ENCODE data around the gene ROR1.

Gene ROR1

DNA sequence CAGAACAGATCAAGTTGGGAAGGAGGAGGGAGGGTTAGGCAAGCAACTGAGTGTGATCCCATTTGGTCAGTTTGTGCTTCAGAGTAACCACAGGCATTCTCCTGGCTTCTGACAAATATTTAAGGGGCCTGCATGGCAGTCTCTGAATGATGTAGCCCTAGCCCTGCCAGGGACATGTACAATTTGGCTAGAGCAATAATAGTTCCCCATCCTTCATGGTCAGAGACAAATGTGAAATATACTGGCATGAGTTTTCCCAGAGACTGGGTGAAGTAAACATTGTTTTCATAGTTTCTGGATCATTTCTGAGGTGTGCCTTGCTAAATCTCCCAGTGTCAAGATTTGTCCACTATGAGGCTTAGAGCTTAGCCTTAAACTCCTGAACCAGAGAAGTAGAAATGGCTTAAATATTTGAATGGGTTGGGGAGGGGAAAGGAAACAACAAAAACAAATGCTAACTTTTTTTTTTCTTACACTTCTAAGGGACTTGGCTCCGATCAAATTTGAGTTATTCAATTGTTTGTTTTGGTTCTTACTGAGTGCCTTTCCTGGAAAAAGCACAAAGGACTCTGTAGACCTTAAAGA lies 387.6 kb downstream of the ROR1 start:
- no peak for DNase-seq

DNA sequence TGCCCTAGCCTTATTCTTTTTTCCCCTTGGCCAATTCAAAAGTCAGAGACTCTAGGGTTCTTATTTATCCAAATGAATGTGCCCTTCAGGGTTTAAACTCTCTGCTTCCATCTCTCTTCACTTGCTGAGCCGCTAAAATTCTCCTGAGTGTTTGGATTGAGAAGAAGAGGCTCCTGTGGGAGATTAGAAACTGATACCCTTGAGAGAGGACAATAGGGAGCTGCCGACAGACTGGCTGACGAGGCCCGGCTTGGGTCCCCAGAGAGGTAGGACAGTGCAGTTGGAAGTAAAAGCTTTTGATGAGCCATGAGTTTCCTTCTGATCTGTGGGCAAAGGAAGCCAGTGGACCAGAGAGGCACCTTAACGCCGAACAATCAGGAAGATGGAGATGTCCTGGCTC lies 388.3 kb downstream of the ROR1 start:
- DNase-seq, result no peak

DNA sequence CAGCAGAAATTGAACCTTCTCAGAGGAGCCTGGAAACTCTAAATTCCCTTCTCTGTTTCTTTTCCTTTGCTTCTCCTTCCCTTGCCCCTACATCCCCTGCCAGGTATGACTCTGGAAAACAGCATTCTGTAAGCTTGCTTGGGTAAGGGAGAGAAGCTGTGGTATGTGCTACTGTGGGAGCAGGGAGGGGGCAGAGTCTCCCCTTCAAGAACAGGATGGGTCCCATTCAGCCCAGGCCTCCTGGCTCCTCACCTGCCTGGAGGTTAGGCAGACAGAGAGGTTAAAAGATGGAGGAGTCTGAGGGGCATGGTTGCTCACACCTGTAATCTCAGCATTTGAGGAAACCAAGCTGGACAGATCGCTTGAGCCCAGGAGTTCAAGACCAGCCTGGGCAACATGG lies 389.0 kb downstream of the ROR1 start:
- DNase-seq, result no peak

DNA sequence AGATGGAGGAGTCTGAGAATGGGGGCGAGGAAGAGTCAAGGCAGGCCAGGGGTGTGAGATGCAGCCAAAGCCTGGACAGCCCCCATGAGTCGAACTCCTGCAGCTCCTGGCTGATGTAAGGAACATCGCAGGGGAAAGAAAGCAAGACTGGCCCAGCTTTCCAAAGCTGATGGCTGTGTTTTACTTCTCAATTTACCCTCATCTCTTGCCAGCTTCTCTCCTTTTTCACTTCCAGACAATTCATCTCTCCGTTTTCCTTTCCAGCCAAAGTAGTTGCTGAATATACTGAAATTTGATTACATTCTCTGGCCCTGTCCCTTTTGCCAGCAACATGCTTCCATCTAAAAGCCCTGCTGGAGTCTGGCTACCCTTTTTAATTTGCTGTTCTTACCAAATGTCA lies 389.6 kb downstream of the ROR1 start:
- no peak for DNase-seq

DNA sequence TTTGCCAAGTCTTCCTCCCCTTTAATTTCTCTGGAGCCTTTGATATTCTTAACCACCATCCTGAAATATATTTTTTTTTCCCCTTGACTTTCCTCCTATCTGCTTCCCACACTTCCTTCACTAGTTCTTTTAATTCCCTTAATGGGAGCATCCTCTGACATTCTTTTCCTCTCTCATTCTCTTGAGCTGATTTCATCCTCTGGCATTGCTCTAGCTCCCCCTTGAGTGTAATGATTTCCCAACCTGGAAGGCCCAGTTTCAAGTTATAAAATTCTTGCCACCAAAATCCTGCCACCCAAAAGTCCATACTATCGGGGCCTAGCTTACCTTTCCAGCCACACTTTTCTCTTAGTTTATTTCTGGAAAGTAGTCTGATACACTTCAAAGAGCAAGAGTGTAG lies 390.2 kb downstream of the ROR1 start:
- DNase-seq, result no peak

DNA sequence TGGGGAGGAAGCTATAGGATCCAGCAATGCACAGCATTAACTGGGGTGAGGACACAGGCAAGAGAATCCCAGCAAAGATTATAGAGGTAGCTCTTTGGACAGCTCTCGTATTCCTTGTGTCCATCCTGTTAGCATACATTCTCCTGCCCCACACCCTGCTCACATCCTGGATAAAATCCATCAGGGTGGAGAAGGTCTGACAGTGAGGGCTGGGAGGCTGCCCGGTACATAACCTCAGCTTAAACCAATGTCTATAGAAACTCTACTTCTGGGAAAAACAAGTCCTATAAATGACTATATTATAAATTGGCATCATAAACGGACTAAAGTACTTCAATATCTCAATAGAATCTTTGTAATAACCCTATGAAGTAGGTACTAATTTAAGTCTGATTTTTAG lies 392.8 kb downstream of the ROR1 start:
- no peak for DNase-seq

DNA sequence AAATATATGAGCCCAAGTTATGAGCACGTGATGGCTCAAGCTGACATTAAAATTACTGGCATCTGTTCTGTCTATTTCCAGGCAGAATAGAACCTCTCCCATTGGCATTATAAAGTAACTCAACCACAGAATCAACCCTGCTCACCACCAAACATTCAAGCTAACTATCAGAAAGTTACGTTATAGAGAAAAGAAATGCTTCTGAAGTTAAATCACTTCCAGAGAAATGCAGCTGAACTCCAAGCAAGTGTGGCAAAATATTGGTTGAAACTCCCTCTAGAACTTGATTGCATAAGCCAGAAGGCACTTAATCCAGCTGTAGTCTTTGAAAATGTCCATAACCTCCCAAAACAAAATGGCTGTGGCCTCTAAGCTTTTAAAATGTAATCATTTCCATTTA lies 393.4 kb downstream of the ROR1 start:
- DNase-seq, result no peak

DNA sequence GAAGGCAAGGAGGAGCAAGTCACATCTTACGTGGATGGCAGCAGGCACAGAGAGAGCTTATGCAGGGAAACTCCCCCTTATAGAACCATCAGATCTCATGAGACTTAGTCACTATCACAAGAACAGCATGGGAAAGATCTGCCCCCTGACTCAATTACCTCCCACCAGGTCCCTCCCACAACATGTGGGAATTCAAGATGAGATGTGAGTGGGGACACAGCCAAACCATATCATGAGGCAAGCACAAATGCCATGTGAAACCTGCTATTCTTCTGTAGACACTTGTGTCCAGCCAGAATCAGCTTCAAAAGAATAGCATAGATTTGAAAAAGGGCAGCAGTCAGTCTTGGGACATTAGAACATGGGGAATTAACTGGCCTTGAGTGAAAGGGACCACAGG lies 397.4 kb downstream of the ROR1 start:
- no peak for DNase-seq

DNA sequence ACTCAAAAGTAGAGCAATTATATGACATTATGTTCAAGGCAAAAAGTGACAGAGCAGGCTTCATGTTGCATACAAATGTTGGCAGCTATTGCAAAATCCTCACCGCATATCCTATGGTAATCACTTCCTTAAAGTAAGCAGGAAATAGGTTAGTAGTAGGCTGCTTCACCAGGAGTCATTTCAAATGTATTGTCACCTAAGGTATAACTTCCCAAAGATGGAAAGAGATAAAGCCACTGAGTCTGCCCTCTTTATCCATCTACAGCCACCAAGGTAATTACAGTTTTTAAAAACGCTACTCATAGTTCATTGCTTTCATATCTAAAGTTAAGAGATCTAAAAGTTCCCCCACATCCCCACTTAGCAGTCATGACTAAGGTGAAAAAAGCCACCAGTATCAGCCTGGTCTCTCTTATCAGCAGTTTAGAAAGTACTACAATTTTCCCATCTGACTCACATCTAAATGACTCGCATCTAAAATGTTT lies 398.0 kb downstream of the ROR1 start:
- no peak for DNase-seq

DNA sequence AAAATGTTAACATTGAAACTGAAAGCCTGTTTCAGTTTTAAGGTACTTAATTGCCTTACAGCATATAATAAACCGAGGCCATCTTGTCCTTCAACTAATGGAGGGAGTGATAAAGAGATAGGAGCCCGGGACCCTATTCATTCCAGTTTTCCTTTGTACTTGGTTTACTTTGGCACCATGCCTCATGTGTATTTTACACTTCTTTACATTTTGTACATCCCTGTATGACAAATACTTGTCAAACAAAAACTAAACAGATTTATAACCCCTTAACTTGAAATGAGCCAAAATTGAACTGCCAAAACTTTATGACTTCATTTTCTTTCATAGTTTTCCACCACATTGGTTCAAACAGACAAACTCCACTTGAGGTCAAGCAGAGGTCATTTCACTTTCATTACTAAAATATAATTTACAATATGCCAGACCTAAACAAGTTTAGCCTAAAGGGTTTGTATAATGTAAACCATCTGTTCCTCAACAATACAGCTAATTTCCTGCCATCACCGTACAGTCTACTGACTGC lies 398.7 kb downstream of the ROR1 start:
- peak; percentile 68 to 74 for DNase-seq

DNA sequence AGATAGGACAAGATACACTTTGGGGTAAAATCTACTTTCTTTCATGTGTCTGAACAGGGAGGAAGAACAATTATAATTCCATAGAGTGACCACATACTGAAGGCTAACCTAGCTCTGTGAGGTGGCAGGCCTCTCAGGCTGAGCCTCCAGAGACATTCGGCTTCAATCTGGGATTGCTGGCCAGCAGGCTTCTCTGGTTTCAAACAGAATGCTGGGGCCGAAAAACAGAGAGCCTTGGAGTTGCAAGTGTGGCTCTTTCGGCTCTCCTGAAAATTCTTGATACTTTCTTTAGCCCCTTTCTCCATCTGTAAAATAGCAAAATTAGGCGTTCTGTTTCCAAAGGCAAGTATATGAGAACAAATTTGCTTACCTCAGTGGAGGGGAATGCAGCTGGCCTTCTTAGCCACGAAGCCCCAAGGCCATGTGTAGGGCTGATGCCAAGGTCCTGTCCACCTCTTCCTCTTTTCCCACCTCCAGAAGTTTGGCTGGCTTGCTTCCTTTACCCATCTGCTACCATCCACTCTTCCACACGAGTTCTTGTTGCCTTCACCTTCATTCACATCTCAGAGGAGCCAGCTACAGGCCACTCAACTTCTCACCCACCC lies 399.6 kb downstream of the ROR1 start:
- DNase-seq, result no peak

DNA sequence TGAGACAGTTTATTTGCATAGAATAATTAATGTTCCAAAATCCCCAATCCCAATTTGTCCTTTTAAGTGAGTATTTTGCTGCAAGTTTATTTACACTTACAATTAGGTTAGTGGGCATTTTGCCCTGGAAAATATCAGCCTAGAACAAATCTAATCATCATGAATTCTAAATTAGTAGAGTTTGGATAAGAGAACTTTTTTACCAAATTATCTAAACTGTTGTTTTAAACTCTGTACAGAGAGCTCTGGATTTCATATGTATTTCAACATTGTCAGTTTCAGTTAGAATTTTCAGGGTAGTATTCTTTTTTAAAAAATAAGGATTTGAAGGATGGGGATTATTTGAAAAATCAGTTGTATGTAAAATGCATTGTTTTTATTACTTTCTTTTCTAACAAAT lies 401.8 kb downstream of the ROR1 start:
- DNase-seq, result no peak

DNA sequence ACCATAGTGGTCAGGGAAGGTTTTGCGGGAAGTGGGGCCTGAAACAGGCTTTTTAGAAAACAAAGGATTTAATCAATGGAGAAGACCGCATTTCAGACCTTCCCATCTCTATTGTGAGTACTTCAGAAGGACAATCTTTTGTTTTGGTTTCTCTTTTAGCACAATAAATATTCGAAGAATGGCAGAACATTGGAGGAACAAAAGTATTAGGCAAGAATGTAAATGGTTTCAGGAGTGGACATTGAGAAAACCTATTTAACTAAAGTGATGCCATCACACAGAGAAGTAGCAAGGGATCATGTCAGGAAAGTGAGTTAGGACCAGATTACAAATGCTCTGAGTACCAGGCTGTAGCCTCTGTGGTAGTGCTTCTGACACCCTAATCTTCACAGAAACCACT lies 402.8 kb downstream of the ROR1 start:
- no peak for DNase-seq

DNA sequence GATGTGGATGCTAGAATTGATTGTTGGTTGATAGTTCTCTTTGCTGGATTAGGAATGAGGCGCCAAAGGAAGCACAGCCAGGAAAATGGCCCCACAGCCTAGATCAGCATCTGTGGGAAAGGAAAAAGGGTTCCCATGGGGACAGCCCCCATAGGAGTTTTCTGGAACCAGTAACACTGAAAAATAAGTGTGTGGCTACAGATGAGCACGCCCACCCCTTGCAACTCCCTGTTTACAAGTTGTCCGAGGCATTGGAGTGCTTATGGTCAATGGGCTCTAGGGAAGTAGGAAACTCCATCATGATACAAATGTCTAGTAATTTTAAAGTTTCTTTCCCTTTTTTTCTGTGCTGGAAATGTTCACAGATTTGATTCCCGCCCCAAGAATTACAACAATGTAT lies 405.8 kb downstream of the ROR1 start:
- DNase-seq, result no peak

DNA sequence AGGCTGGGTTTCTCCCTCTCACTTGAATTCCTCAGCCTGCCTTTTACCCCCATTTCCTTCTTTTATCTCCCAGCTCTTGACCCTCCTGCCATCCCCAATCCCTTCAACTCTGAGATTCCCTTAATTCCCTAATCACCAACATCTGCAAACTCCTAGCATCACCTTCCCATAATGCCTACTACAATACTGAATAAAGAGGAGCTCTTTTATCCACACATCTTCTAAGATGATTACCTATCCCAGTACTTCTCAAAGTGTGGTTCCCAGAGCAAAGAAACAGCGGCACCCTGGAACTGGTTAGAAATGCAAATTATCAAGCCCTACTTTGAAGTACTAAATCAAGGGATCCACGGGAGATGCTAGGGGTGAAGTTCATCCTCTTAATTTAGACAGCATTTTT lies 408.4 kb downstream of the ROR1 start:
- DNase-seq, result no peak

DNA sequence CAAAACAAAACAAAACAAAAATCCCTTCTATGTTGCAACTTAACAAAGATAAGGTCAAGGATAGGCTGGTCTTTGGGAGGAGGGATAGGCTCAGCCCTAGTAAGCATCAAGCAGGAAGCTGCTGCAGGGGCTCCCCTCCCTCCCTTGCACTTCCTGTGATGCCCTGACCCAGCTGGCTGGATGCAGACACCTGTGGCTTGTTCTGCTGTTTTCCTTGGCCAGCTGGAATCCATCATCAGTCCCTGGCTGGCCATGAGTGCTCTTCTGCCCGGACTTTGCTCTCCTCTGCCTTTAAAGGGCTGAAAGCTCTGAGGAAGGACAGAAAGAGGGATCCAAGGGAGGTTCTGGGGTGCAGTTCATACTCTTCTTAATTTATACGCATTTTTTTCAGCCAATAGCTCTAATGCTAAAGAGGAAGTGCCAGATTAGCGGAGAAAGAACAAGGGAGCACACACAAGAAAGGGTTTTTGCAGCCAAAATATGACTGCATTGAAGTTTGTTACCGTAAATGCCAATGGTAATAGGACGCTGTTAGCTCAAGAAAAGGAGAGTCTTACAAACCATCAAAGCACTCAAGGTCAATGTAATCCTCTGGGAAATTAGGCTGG lies 409.7 kb downstream of the ROR1 start:
- DNase-seq, result no peak

DNA sequence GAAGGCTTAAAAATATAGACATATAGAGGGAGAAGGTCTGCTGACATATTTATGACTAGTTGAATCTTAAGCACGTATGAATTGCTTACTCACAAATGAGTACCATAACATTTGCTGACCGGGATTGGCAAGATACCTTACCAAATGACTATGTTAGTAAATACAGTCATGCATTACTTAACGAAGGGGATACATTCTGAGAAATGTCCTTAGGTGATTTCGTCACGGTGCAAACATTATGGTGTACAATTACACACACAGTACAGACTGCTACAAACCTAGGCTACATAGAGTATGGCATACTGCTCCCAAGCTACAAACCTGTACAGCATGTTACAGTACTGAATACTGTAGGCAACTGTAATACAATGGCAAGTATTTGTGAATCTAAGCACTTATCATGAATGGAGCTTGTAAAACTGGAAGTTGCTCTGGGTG lies 410.2 kb downstream of the ROR1 start:
- no peak for DNase-seq

DNA sequence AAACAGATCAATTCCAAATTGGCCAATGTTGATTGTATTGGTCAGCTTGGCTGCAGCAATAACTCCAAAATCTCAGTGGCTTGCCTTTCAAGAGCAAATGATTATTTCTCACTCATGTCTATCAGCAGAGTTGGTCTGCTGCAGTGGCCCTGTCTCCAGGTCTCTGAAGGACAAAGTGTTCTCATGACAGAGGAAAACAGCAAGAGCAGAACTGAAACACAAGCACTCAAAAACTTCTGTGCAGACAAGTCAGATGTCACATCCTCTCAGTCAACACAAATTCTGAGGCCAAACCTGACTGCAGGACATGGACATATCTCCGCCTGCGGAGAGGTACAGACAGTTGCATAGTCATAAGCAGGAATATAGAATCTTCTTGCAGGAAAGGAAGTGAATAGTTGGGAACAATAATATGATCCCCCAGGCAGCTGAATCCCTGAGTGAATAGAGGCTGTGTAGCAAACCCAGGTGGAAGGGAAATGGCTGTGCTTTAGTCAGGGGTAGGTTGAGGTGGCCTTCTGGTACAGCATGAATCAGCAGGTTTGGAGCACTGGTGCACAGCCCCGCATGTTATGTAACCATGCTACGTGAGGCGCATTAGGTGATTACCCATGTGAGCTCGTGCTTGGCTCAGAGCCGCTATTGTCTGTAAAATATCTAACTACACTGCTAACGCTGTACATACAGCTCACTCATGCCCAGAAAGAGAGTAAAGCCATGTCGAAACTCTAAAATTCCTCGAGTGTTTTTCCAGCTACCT lies 412.5 kb downstream of the ROR1 start:
- DNase-seq, result no peak

DNA sequence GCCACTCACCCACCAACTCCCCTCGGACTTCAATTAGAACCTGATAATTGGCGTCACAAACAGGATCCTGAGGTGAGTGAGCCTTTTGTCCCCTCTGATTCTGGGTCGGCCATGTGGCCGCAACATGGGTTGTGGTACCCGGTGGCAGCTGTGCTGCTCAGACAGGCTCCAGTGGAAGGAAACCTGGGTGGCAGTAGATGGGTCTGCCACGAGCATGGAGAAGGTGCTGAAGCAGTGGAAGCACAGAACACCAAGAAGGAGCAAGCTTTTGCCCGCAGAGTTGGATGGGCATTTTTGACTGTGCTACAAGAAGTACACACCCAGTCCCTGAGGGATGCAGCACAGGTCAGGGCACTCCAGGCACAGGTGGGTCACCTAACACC lies 413.1 kb downstream of the ROR1 start:
- no peak for DNase-seq

DNA sequence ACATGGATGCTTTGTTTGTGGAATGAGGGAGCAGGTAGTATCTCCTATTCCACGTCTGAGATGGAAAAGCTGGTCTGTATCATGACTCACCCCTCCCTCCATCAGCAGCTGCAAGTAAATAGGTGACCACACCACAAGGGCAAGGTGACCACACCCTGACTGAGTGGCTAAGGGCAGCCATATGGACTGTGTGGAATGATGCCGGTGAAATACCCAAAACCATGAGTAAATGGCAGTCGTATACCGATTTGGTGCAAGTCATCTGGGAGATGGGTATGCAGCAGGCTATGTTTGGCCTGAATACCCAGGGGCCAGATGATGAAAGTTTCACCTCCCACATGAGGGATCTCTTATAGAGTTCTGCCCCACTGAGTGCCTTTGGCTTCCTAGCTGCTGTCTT lies 413.8 kb downstream of the ROR1 start:
- DNase-seq, result no peak

DNA sequence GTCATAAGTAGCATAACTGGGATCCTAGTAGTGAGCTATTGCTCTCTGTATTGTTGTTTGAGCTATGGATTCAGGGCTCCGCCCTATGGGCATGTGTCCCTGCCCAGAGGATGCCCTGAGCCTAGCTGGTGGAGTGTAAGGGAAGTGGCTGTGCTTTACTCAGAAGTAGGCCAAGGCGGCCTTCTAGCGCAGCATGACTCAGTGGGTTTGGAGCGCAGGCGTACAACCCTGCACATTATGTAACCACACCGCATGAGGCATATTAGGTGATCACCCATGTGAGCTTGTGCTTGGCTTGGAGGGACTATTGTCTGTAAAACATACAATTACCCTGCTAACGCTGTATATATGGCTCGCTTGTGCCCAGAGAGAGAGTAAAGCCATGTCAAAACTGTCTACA lies 418.5 kb downstream of the ROR1 start:
- DNase-seq, result no peak

DNA sequence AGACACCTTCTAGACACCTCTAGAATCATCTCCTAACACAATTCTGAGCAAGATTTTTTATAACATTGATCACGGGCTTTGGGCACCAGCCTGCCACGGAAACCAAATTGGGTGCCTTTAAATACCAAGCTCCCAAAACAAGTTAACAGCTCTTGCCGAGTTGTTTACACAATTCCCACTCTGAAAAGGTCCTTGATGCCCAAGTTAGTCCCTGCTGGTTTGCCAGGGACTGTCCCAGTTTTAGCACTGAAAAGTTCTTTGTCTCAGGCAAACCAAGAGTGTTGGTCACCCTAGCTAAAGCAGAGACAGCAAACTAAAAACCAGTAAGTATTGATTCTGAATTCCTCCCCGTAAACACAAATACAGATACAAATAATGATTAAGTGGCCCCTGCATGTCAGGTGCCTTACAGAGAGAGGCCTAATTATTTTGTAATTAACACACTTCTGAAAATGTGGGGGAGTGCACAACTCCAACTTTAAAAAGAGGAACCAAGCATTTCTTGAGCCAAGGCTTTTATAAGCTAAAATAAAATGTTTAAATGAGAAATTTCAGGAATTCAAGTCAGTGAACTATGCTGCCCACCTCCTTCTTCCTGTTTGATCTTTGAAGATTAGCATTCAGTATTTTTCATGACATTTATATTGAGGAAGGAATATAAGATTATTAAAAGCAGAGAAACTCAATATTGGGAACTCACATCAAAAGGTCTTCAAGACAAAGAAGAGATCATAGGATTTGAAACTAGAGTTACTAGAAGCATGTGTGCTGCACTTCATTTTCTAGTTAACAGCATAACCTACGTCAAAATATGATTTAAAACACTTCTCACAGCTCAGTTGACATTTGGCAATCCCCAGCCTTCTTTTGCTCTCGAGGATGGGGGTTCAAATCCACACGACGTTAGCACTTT lies 420.6 kb downstream of the ROR1 start:
- no peak for DNase-seq

DNA sequence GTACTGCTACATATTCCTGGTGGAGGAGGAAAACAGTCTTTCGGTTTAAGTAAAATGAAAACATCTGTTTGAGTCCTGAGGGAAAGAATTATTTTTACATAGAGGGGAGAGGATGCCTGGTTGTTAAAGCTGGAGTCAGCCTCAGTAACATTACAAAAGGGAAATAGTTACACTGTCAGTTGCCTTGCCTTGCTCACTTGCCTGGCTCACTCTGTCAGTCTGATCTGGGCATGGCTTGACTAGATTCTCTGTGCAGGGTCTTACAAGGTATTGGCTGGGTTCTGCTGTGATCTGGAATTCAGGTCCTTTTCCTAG lies 421.2 kb downstream of the ROR1 start:
- no peak for DNase-seq

All from NCI-H1930 (cell line).